ENCODE data around the gene RNF181.
A peak's percentile ranks its signal among the peaks of the same experiment; 100 is the strongest.
"Not testable (repeated sequence)": the region's sequence is repeated elsewhere in the genome, so short reads cannot be mapped to it uniquely, and the experiment has no call there.

Gene RNF181

GRCh38 chr2:85595301-85596025, at the start of gene RNF181:
Gene RNF181 (plus strand): TSS chr2:85595745. CDS start chr2:85595764, 19 bp downstream.
- DNase-seq = peak; percentile 94

DNA sequence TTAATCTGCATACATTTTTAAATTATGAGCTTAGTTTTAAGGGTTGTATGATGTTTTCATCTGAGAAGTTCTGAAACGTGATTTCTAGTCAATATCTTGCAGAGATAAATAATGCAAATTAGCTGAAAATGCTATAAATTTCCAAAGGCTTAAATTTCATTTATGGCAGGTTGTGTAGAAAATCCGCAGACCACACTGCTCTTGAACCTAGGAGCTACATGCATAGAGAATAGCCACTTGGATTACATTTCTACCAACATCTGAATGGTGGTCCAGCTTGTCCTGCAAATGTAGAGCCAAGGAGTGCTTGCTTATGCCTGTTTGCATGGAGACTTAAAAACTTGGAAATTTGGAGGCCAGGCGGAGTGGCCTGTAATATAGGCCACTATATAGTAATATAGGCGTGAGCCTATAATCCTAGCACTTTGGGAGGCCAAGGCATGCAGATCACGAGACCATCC, 49.7 kb upstream of the RNF181 start:
- DNase-seq = no peak

- DNase-seq = no peak
Measured at GRCh38 chr2:85547089-85547858, 48.3 kb upstream of the RNF181 start.

- no peak for DNase-seq
Measured at GRCh38 chr2:85547859-85548607, 47.5 kb upstream of the RNF181 start.

- DNase-seq = no peak
Measured at GRCh38 chr2:85548608-85548900, 47.0 kb upstream of the RNF181 start.

- no peak for DNase-seq
Measured at GRCh38 chr2:85549095-85549494, 46.5 kb upstream of the RNF181 start.

DNA sequence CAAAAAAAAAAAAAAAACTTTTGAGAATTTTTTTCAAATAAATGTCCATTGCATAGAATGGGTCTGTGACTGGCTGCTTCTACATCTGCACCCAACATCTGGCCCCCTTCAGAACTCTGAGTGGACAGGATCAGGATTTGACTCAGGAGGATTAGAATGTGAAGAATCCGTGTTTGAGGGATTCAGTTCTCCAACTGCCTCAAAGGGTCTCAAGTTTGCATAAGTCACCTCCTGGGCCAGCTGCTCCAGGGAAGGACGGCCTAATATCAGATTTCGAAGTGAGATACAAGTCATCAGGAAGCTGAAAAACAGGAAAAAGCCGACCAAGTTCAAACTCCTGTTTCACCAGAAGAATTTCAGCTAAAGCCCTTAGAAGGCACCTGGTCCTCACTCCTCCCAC, 45.7 kb upstream of the RNF181 start:
- peak; percentile 61 for DNase-seq

DNA sequence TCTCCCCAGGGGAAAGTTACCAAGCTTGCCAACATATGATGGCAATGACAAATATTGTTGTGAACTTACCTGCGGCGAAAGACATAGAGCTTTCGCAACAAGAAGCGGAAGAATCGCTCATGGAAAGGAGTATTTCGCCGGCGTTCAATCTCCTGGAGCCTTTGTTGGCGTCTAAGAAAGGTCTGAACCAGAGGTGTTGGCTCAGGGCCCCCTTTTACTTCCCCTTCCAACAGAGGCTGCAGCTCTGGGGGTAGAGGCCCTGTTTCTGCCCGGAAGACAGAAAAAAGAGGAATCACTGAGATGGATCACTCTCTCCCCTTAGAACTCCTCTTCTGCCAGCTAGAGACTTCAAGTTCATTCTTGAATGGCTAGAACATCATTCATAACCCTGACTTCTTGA, 45.1 kb upstream of the RNF181 start:
- DNase-seq = no peak

- no peak for DNase-seq
Measured at GRCh38 chr2:85551698-85552678, 43.6 kb upstream of the RNF181 start.

GRCh38 chr2:85553184-85553583, 42.4 kb upstream of the RNF181 start:
- DNase-seq = no peak

GRCh38 chr2:85554980-85555612, 40.4 kb upstream of the RNF181 start:
- DNase-seq = no peak

- no peak for DNase-seq
Measured at GRCh38 chr2:85557130-85557529, 38.4 kb upstream of the RNF181 start.

GRCh38 chr2:85558160-85558559, 37.4 kb upstream of the RNF181 start:
- DNase-seq = no peak

- not testable (repeated sequence) for DNase-seq
Measured at GRCh38 chr2:85560403-85560726, 35.2 kb upstream of the RNF181 start.

GRCh38 chr2:85560812-85561279, 34.7 kb upstream of the RNF181 start:
- no peak for DNase-seq

DNA sequence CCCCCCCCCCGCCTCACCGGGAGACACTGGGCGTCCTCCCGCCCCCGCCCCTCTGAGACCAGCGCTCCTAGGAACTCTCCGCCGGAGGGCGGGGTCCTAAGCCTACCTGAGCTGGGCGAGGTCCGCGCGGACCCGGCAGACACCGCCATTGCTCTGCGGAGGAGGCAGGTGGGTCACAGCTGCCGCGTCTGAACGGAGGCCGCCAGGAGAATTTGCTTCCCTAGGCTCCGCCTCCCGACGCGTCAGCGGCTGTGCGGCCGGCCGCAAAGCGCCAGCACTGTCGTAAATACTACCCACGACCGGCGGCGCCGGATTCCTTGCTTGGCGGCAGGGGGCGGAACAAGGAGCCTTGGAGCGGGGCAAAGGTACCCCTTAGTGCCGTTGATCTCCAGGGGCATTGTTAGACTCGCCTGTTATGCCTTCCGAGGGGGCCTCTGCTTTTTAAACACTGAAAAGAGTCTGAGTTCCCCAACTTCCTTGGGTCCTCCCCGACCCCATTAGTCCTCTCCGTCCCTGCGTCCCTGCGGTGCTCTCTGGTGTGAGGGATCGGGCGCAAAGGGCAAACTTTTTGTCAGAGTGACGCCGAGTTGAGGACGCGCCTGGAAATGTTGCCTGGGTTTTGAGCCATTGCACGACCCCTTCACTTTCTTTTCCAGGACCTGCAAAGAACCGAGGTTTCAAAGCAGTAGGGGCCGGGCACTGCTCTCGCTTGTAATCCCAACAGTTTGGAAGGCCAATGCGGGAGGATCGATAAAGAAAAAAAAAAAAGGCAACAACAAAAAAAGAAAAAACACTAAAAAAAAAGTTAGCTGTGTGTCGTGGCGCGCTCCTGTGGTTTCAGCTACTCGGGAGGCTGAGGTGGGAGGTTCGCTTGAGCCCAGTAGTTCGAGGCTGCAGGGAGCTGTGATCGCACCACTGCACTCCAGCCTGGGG, 34.0 kb upstream of the RNF181 start, which contains the start of gene GGCX:
Gene GGCX (minus strand): TSS at position 214 of the 933 bp plus-strand sequence. CDS start 65 bp downstream, at position 149.
- peak; percentile 66 for DNase-seq

DNA sequence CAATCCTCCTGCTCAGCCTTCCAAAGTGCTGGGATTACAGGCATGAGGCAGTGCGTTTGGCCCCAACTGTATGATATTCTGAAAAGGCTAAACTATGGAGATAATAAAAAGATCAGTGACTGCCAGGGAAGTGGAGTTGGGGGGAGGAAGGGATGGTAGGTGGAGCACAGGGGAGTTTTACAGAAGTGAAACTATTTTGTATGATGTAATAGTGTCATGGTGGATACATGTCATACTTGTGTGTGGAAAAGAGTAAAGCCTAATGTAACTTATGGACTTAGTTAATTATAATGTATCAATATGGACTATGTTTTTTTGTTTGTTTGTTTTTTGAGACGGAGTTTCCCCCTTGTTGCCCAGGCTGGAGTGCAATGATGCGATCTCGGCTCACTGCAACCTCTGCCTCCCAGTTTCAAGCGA, 31.4 kb upstream of the RNF181 start:
- no peak for DNase-seq

GRCh38 chr2:85566265-85566664, 29.3 kb upstream of the RNF181 start:
- no peak for DNase-seq

DNA sequence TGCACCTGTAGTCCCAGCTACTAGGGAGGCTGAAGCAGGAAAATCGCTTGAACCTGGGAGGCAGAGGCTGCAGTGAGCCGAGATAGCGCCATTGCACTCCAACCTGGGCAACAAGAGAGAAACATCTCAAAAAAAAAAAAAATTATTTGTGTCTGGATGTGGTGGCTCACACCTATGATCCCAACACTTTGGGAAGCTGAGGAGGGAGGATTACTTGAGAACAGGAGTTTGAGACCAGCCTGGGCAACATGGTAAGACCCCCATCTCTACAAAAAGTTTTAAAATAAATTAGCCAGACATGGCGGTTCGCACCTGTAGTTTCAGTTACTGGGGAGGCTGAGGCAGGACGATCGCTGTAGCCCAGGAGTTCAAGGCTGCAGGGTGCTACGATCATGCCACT, 19.8 kb upstream of the RNF181 start:
- DNase-seq = no peak

DNA sequence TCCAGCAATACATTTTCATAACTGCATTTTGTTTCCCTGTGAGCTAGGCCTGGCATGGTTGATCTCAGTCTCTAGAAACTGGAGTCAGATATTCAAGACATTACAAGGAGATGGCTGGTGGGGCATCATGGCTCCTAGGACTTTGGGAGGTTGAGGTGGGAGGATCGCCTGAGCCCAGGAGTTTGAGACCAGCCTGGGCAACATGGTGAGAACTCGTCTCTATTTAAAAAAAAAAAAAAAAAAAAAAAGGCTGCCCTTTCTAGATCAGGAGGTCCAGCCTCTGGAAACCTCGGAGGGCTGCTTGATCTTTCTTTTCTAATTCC, 18.5 kb upstream of the RNF181 start:
- DNase-seq = no peak
